HG03469 (cell line): ENCODE results near the gene TIFAB.

Source experiments
- ATAC-seq: cut with Tn5 transposase; IDR thresholded peaks from one replicate; pipeline ENCODE4 v1.9.1; 2021; ENCODE audit warnings: mild to moderate bottlenecking, moderate library complexity, moderate number of reproducible peaks; ENCODE audit not compliant: unreplicated experiment

The TIFAB gene

DNA sequence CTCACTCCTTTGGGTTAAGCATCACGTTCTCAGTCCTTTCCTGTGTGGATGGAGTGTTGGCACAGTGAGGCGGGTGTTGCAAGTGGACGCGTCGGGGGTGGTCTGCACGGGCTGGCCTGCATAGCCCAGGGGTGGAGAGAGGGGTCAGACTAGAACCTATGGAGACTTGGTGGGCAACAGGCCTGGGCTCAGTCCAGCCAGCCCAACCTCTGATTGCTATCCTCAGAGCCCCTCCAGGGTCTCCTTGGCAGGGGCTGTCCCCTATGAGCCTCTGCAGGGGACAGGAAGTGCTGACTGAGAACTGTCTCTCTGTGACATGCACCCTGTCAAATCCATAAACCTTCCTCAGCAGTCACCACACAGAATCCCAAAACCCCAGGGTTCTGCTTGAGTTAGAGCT, 7.3 kb downstream of the TIFAB start:
- no peak for ATAC-seq

DNA sequence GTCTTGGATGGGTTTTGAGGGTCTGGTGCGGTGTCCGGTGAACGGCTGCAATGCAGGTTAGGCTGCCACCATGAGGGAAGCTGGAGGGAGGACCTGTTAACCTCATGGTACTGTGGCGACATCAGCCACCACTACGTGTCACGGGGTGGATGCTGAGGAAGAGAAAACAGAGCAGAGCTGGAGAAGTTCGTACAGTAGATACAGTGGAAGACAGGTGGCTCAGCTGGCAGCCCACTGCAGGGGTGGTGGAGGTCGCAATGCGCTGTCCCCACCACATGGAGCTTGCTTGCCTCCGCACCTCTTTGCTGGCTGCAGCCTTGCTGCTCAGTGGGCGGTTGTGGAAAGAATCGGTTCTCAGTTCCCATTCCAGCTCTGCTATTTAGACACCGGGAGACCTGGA, 7.8 kb downstream of the TIFAB start:
- no peak for ATAC-seq

DNA sequence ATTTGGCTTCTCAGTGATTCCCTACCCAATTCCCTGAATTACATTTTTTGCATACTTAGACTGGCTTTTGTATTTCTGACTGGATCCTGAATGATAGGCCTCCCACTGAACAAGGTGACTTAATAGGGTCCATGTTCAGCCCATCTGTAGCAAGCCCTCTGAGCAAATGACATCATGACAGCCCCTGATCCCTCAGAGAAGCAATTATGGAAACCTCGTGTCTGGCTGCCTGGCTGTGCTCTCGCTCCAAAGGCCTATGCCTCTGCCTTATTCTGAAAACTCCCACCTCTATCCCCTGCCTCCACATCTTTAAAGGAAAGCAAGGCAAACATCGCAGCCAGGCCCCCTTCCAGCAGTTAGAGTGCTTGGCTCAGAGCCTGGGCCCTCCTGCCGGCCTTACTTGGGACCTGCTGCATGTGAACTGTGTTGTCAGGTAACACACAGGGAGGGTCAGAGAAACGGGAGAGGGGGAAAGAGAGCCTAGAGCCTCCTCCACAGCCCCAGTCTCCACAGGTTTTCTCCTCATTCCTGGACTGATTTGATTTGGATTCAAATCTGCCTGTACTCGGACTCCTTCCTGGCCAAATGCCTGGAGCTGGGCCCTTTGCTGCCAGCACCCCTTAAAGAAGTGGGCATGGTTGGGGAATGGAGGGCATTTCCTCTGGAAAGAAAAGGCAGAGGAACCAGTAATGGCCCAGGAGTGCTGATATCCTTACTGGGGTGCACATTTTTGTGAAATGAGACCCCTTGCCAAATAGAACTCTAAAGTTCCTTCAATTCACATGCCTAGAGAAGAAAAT, 8.8 kb downstream of the TIFAB start:
- no peak for ATAC-seq

DNA sequence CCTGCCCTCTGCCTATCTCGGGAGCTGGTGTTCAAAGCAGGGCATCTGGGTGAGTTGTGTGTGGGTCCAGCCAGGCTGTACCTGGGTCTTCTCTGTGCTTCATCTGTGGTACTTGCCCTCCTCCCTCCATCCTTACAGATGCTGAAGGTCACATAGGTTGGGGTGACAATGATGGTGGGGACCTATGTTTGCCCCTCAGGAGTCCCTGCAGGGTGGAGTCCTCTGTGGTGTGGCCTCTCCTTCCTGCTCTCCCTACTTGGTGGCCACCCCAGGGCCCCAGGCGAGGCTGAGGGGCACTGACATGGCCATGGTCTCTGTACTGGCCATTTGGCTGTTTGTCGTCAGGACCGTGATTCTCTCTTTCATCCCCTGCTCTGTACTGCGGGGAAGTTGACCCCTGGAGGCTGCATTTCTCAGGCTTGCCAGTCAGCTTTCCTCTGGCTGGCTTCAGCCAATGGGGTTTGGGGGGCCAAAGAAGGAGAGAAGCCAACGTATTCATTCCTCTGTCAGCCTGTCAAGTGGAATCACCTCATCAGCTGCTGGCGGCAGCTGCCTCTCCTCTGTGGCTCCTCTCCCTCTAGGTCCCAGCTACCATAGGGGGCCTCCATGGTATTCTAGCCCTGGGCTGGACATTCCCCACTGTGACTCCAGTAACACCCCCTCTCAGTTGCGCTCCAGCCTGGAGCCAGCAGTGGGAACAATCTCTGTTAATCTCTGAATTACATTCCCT, 9.6 kb downstream of the TIFAB start:
- ATAC-seq = no peak

DNA sequence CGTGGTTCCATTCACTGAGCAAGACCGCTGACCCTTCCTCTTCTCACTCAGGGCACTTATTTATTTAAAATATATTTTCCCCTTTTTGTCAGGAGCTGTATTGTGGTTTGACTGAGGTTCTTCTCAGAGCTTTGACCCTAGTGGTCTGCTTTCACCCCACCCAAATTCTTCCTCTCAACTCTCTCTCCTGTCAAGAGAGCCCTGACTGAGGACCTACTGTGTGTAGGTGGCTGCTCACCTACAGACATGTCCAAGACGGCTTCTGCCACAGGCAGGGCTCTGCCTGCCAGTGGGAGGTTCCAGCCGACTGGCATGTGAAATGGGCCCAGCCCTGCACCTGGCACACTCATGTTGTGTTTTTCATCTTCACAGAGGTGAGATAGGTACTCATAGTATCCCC, 10.2 kb downstream of the TIFAB start:
- no peak for ATAC-seq

DNA sequence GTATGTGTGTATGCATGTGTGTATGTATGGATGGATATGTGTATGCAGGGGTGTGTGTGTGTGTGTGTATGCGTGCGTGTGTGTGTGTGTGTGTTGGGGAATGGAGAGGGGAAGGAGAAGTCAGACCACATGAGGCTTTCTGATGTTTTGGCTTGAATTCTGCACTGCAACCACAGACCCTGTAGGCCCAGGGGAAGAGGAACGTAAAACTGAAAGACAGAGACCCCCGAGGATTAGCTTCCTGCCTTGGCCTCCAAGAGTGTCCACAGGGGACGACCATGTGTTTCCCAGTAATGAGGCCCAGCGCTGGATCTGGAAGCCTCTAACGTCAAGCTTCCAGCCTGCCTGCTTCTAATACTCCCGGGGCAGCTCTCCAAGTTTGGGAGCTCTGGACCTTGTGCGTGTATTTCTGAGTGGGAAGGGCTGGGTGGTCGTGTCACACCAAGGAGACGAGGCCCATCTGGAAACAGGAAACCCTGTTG, 10.8 kb downstream of the TIFAB start:
- ATAC-seq = no peak

DNA sequence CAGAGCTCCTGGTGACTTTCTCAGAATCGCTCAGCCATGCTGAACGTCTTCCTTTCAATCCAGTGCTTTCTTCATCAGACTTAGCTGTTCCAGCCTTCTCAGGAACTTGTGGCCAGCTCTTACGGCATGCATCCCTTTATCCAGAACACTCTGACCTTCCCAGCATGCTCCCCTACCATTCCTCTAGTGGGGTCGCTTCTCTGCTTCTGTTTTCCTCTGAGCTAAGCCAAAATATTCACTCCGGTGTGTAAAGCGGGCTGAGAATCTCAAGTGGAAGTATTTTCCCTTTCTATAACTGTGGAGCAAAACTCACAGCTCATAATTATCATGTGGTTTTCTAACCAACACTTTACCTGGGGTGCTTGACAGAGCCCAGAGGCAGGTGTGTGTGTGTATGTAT, 11.2 kb downstream of the TIFAB start:
- no peak for ATAC-seq

DNA sequence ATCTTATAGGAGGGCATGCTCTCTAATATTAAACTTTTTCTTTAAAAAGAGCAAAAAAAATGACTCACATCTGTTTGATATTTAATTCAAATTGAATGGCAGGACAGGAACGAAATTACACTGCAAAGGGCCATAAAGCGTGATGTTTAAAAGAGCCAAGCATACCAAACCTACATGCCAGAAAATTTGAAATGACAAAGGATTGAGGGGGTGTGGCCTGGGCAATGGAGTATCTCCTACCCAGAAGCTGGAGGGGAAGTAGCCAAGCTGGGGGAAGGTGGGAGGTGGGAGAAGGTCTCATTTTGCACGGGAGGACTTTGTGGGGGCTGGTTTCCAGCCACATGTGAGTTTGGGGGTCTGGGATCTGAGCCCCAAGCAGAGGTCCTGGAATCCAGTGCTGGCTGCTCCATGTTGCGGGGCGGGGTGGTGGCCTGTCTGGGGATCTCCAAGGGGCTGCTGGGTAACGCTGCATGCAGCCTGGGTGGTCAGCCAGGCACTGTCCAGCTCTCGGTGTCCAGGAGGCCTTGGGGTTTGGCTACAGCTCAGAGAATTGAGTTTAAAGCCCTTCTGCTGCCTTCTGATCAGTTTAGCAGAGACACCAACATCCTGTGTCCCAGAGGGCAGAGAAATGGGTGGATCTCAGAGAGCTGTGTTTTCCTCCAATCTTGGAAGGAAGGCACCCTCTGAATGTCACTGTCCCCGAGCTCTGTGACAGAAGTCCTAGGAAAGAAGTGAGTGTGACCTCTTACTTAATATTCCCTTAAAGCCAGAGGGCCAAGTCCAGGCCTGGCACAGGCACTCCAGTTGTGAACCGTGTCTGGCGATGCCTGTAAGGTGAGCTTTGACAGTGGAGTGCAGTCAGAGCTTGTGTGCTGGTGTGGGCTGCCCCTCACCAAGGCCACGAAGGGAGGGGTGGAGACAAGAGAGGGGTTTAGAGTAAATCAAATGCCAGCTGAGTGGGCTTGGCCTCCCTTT, 12.6 kb downstream of the TIFAB start:
- no peak for ATAC-seq

DNA sequence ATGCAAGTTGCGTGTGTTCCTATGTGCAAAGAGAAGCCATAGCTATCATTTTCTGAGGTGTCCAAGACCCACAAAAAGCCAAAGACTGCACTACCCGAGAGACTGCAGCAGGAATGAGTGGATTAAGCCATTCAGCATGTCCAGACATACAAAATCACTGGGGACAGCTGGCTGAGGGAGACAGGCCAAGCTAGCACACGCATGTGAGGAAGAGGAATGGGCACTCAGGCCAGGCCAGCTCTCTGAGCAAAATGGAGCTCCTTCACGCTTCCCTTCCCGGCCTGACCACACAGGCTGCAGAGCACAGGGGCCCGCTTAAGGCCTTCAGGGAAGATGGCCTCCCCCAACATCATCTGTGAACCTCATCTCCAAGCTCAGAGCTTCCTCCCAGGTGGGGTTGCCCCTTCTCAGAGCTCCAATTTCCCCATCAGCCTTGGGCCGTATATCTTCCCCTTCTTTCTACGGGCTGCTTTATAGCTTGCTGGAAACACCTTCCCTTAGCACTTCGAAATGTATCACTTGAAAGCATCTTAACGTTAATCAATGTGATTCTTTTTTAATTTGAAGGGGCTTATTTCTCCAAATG, 13.4 kb downstream of the TIFAB start:
- ATAC-seq = no peak

DNA sequence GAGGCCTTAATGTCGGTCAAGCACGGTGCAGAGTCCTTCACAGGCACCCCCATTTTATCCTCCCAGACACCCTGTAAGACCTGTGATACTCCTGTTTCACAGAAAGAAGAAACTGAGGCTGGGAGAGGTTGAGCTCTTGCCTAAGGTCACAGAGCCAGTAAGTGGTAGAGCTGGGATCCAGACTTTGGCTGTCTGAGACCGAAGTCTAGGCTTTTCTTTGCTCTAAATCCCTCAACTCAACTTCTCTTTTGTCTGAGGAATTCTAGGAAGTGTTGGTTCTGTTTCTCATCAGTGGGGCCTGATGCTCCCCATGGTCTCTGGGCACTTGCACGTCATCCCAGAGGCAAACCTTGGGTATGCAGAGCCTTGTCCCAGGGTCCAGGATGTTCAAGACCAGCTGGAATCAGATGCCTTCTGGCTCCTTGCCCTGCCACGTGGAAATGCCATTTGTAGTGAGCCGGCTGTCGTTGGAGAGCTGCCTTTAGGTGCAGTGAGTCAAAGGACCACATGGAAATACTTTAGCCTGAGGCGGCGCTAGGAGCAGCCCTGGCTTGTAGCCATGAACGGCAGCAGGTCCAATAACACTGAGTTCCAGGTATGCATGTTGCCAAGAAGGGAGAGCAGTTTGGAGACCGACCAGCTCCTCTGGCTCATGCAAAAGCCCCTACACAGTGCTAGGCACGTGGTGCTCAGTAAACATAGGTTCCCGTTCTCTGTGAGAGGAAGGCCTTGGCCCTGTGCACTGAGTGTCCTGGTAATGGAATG, 14.2 kb downstream of the TIFAB start:
- no peak for ATAC-seq

DNA sequence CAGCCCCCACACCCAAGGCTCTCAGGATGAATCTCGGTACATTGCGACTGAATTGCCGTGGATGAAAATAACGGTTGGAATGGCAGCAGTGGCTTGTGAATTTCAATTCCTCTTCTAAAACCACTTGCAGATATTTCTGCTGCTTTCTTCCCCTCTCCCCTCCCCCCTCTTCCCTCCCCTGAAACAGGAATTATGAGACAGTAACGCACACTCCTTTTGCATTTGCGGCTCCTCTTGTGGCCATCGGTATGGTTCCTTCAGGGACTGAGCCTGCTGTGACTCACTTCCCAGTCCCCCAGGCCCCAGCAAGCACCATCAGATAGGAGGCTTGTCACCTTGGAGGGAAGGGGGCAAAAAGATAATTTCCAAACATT, 14.7 kb downstream of the TIFAB start:
- ATAC-seq = no peak

DNA sequence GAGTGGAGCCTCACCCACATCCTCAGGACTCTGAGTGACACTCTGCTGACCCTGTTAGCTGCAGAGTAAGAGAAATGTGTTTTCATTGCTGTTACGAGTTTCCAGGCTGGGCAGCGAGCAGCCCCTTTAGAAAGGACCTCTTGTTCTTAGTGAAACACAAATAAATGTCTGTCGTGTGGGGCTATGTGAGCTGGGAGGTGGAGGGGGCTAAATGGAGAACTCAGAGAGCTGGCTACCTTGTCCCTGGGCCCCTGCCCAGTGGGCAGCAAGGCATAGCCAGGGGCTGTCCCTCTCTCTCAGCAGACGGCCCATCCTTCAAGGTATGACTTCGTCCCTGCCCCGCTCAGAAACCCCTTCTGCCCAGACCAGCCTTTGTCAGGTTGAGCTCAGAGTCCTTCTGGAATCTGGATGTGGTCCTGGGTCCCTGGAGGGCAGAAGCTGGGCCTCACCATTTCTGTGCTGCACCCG, 15.2 kb downstream of the TIFAB start:
- no peak for ATAC-seq

DNA sequence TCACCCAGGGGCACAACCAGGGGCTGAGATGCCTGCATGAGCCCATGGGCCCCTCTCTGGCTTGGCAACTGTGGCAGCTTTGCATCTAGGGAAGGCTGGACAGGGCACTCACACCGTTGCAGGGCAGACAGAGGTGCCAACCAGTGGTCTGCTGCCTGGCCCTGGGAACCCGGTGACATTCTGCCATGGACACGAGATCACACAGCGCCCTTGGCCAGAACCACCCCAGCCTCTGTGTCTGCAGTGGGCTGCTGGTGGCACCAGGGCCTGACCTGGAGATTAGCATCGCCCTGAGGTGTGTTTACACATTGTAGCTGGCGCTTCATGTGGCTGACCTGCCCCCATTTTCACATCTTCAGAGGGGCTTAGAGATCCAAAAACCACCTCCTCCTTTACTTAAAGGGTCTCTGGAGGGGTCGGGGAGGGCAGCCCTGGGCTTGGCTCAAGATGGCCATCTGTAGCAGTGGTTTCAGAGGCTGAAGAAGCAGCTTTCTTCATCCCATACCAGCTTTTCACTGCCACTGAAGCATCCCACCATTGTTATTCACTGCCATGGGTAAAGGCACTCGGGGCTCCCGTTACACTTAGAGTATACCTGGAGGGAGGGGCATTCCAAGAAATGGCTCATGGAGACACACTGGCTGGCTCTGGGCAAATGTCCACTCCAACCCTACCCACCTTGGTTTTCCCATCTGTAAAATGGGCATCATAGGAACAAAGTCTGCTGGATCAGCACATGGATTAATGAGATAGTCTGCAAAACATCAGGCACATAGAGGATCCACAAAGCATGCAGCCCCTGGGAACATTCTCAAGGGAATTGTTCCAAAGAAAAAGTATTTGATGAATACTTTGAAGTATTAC, 16.5 kb downstream of the TIFAB start:
- no peak for ATAC-seq

DNA sequence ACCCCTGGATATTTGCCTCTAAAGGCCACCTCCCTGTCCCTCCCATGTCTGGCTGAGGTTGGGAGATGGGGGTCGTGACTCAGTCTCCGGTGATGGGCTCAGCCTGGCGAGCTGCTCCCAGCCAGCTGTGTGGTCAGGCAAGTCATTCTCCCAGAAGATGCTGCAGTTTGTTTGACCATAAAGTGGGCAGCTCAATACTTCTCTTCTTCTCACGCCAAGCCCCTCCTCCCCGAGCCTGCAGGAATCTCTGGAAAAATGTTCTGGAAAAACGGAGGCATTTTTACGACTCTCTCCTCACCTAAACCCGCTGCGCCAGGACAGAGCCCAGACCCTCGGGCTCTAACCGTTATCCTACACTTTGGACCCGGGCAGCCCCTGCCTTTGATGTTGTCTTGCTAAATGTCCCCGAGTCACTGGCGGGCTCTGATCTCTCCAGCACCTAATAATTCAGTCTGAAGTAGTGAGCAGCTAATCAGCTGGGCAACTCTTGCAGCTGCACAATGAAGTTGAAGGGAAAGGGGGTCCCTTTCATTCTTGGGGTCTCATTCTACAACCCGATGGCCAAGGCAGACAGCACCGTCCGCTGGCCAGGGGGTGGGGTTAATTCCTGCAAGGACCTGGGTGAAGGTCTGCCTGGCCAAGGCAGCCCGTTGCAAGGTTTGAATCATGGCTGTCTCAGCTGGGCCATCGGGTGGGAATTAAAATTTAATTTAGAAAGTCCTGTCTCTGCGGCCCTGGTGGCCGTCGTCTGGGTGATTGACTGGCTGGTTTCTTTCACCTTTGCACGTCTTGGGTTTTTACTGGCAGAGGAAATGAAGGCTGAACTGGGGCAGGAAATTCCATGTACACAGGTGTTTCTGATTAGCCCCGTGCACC, 17.3 kb downstream of the TIFAB start:
- ATAC-seq = no peak

DNA sequence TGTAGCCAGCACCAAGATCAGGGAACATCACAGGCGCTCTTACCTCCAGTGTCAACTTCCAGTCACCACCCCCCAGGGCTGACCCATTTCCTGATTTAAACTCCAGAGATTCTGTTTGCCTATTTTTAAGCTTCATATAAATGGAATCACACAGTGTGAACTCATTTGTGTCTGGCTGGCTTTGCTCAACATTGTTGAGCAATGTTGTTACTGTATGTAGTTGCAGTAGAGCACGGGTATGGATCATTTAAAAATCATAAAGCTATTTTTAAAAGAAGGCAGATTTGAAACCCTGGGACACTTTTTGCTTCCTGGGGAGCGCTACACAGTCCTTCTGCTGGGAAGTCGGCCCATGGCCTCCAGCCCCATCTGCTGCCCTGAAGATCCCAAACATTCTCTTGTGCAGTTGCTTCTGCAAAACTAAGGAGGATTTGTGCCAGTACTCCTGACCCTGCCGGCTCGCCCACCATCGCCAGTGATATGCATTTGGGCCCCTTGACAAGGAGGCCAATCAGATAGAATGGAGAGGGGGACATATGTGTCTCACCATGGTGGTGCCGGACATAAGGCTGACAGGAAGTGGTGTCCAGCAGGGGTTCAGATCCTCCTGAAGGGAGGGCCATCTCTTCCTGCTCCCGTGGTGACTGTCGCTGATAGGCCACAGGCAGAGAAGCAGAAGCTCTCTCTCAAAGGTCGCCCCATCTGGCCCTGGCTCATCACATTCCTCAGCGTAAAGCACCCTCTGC, 18.3 kb downstream of the TIFAB start:
- no peak for ATAC-seq

DNA sequence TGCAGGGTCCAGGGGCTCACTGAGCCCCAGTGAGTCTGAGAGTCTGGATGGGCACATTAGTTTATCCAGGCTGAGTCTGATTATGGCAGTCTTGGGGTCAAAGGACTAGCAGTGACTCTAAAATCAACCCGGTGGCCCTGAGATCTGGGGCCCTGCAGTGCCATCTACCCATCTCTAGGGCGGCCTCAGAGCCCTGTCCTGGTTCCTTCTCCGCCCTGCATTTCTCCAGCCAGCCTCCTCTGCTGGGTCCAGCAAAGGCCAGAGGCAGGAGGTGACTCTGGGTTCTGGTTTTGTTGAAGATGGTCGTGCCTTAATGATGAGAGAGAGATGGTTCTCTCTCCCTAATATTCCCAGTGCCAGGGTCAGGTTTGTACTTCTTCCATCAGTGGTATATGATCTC, 20.0 kb downstream of the TIFAB start:
- ATAC-seq = no peak

DNA sequence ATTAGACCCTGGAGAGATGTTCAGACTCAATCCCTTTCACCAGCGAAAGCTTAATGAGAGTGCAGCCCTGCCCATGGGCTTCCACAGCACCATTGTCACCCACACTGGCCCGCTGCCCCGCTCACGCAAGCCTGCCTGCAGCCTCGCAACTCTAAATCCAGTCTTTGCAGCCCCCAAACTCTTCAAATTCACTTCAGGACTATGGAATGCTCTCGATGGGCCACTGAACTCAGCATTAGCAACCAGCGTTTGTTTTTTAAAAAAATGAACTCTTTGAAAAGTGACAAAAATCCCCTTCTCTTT, 22.1 kb downstream of the TIFAB start:
- no peak for ATAC-seq
